ENCODE results near the gene GRHL3.

Gene GRHL3

GRCh38 chr1:24403806-24404205, 84.6 kb downstream of the GRHL3 start:
- DNase-seq = no peak
